Chondrocyte (in vitro differentiated cells): ENCODE results near the gene DNAJC1. TPM values are rescaled to one million over a fixed set of nuclear protein-coding genes. Genes with fewer than 3 reads are reported as not detected.

Source experiments
- DNase-seq: peaks from one replicate; pipeline ENCODE4 v3.0.0; 2021; ENCODE audit warnings: mixed read lengths, low spot score
- H3K27ac Mint-ChIP-seq: one replicate; pipeline ENCODE4 v1.8.0; 2021; ENCODE audit warnings: mild to moderate bottlenecking, moderate library complexity, mixed read lengths; ENCODE audit not compliant: unreplicated experiment
- H3K27me3 Mint-ChIP-seq: 2 replicates; pipeline ENCODE4 v1.8.0; 2021; ENCODE audit warnings: low read depth, mixed read lengths
- H3K36me3 Mint-ChIP-seq: 2 replicates; pipeline ENCODE4 v1.8.0; 2021; ENCODE audit warnings: low read depth, mixed read lengths
- H3K4me1 Mint-ChIP-seq: 2 replicates; pipeline ENCODE4 v1.8.0; 2021; ENCODE audit warnings: low read depth, mild to moderate bottlenecking, mixed read lengths
- H3K4me3 Mint-ChIP-seq: one replicate; pipeline ENCODE4 v1.8.0; 2021; ENCODE audit warnings: mild to moderate bottlenecking, moderate library complexity, mixed read lengths; ENCODE audit not compliant: unreplicated experiment
- H3K9me3 Mint-ChIP-seq: 2 replicates; pipeline ENCODE4 v1.8.0; 2021; ENCODE audit warnings: low read depth, mixed read lengths
- CTCF ChIP-seq: fragments of 200-600 bp; sonication (generic); IDR thresholded peaks from 2 replicates; pipeline ENCODE4 v1.5.0; 2021; ENCODE audit warnings: antibody characterized with exemption, mild to moderate bottlenecking, moderate library complexity
- total RNA-seq: library from RNA; stranded (reverse); gene quantifications from 3 replicates; pipeline ENCODE4 v1.2.1, GENCODE V29; 2021

DNAJC1 gene
- total RNA-seq, 1 donor from 2014 or later: 45.1 TPM

- peak overlapping the region; percentile 60 for H3K27ac Mint-ChIP-seq
- H3K36me3 Mint-ChIP-seq: peaks cover 39% of the 10 kb centered on the region
- H3K4me3 Mint-ChIP-seq: no peak overlapping the region
- peaks cover 17% of the 10 kb centered on the region for H3K4me1 Mint-ChIP-seq
- H3K9me3 Mint-ChIP-seq: no peaks in the 10 kb centered on the region
- no peak for TF ChIP-seq CTCF
- H3K27me3 Mint-ChIP-seq: no peaks in the 10 kb centered on the region
- no peak for DNase-seq
Observed at GRCh38 chr10:21740989-21741388, 262.5 kb downstream of the DNAJC1 start.

GRCh38 chr10:21737106-21737505, 266.4 kb downstream of the DNAJC1 start:
- Mint-ChIP-seq H3K4me1 (peaks cover 49% of the 10 kb centered on the region), H3K36me3 (peaks cover 31% of the 10 kb centered on the region), H3K9me3 (no peaks in the 10 kb centered on the region), H3K27ac (peak overlapping the region; percentile 42), H3K27me3 (no peaks in the 10 kb centered on the region), H3K4me3 (no peak overlapping the region)
- no peak for TF ChIP-seq CTCF
- DNase-seq: no peak

GRCh38 chr10:21733710-21734109, 269.8 kb downstream of the DNAJC1 start:
- Mint-ChIP-seq H3K9me3 (no peaks in the 10 kb centered on the region), H3K4me3 (peak overlapping the region; percentile 5), H3K27me3 (no peaks in the 10 kb centered on the region), H3K4me1 (peaks cover 50% of the 10 kb centered on the region), H3K36me3 (peaks cover 21% of the 10 kb centered on the region), H3K27ac (peak overlapping the region; percentile 94)
- TF ChIP-seq CTCF: no peak
- DNase-seq: no peak

- peak overlapping the region; percentile 68 for H3K27ac Mint-ChIP-seq
- H3K4me3 Mint-ChIP-seq: no peak overlapping the region
- H3K9me3 Mint-ChIP-seq: no peaks in the 10 kb centered on the region
Observed at GRCh38 chr10:21732067-21732772, 271.3 kb downstream of the DNAJC1 start.

GRCh38 chr10:21728618-21729017, 274.9 kb downstream of the DNAJC1 start:
- Mint-ChIP-seq H3K9me3 (no peaks in the 10 kb centered on the region), H3K27me3 (no peaks in the 10 kb centered on the region), H3K4me1 (peaks cover 56% of the 10 kb centered on the region), H3K36me3 (peaks cover 4% of the 10 kb centered on the region), H3K4me3 (no peak overlapping the region), H3K27ac (no peak overlapping the region)
- no peak for TF ChIP-seq CTCF
- no peak for DNase-seq

More at GRCh38 chr10:21732067-21732772, 271.3 kb downstream of the DNAJC1 start:
- peak; percentile 98 for TF ChIP-seq CTCF
- Mint-ChIP-seq H3K27me3 (no peaks in the 10 kb centered on the region), H3K36me3 (peaks cover 19% of the 10 kb centered on the region), H3K4me1 (peaks cover 51% of the 10 kb centered on the region)
- no peak for DNase-seq
